Measurements from ENCODE around the gene SCOC.

SCOC gene

DNA sequence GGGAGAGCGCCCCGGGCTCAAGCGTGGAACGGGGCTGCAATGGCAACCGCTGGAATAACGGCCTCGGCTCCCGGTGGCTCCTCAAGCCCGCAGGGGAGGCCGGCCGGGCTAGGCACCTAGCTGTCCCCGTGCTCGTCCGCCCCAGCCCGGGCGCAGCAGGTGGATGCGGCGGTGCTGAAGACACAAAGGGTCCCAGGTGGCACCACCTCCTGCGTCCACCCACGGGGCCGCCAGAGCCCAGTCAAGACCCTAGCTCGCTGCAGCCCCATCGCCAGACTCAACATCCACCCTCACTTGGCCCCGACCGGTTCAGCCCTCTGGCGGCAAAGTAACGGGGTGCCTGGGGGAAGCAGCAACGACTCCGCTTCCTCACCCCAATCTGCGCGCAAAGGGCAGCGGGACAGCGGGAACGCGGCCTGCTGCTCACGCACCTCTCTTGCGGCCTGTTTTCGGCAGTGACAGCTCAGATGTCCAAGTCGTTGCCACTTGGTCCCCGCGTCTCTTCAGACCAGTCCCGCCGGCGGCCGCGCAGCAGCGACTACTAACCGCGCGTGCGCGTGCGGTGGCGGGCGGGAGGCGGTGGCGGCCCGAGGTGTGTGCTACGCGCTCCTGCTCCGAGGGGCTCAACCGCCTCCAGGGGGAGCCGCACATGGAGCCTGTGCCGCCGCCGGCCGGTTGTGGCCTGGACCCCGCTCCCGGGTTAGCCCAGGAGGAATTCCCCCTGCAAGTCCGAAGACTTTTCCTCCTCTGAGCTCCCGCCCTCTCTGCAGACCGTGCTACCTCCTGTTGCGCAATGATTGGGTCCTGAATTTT lies 53.9 kb downstream of the SCOC start, which contains the start of gene CLGN:
TSS of gene CLGN (minus strand) at position 543 of the 813 bp plus-strand sequence. CDS start 14,570 bp downstream, outside the sequence.
- Histone ChIP-seq H3K27me3 (ENCODE audit: insufficient read depth, low read depth) (no peaks in the 10 kb centered on the region), H3K4me2 (peak within 1 kb of the TSS; percentile 73), H3K36me3 (ENCODE audit: insufficient read depth) (no peaks in the 10 kb centered on the region), H3K27ac (peak within 1 kb of the TSS; percentile 43), H4K20me1 (ENCODE audit: insufficient read depth) (no peaks in the 10 kb centered on the region), H3K4me1 (ENCODE audit: low read depth, poor library complexity, severe bottlenecking) (peaks cover 17% of the 10 kb centered on the region), H3K4me3 (IDR thresholded peaks at IDR 0.05; ENCODE audit: insufficient read depth, low read depth, low read length) (no peak within 1 kb of the TSS), H3K79me2 (ENCODE audit: insufficient read depth, low read depth) (no peaks in the 10 kb centered on the region), H3K9ac (peak within 1 kb of the TSS; percentile 62; the same call in 1 of the 2 replicates), H2AFZ (ENCODE audit: low read depth) (peak within 1 kb of the TSS; percentile 95)
- TF ChIP-seq, protein P1, sequence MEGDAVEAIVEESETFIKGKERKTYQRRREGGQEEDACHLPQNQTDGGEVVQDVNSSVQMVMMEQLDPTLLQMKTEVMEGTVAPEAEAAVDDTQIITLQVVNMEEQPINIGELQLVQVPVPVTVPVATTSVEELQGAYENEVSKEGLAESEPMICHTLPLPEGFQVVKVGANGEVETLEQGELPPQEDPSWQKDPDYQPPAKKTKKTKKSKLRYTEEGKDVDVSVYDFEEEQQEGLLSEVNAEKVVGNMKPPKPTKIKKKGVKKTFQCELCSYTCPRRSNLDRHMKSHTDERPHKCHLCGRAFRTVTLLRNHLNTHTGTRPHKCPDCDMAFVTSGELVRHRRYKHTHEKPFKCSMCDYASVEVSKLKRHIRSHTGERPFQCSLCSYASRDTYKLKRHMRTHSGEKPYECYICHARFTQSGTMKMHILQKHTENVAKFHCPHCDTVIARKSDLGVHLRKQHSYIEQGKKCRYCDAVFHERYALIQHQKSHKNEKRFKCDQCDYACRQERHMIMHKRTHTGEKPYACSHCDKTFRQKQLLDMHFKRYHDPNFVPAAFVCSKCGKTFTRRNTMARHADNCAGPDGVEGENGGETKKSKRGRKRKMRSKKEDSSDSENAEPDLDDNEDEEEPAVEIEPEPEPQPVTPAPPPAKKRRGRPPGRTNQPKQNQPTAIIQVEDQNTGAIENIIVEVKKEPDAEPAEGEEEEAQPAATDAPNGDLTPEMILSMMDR (conservative IDR thresholded peaks at IDR 0.05; ENCODE audit: low read depth, low read length) = no peak; the same call in 1 of the 2 replicates

DNA sequence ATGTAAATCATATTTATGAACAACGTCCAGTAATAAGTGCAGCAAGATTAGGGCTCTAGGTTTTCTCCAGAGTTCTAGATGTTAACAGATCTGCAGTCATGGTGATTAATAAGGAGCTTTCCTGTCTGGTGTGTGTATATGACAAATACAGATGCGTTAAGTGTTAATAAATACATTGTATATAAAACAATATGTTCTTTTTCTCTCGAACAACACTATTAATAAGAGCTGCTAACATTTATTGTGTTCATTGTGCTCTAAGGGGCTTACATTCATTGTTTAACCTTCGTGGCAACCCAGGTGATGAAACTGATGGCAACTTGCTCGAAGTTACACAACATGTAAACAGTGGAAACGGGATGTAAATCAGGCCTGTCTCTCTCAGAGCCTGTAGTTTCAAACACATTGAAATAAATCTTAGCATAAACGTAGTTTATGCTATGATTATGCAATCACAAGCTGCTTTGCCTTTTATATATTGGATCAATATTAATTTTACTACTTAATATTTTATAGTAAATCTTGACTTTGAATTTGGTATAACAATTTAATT lies 54.5 kb downstream of the SCOC start:
- no peaks in the 10 kb centered on the region for H3K79me2 ChIP-seq (ENCODE audit: insufficient read depth, low read depth)
- peak overlapping the region; percentile 62; the same call in 1 of the 2 replicates for H3K9ac ChIP-seq
- H2AFZ ChIP-seq (ENCODE audit: low read depth) = peak overlapping the region; percentile 95
- peak overlapping the region; percentile 73 for H3K4me2 ChIP-seq
- TF ChIP-seq, protein P1 (conservative IDR thresholded peaks at IDR 0.05; ENCODE audit: low read depth, low read length) = no peak
- H3K27me3 ChIP-seq (ENCODE audit: insufficient read depth, low read depth) = no peaks in the 10 kb centered on the region
- H3K27ac ChIP-seq = peak overlapping the region; percentile 43
- no peaks in the 10 kb centered on the region for H4K20me1 ChIP-seq (ENCODE audit: insufficient read depth)
- H3K4me1 ChIP-seq (ENCODE audit: low read depth, poor library complexity, severe bottlenecking) = peaks cover 17% of the 10 kb centered on the region
- no peak overlapping the region for H3K4me3 ChIP-seq (IDR thresholded peaks at IDR 0.05; ENCODE audit: insufficient read depth, low read depth, low read length)
- no peaks in the 10 kb centered on the region for H3K36me3 ChIP-seq (ENCODE audit: insufficient read depth)
